ENCODE results near the gene SMOC2. TPM values are rescaled to one million over a fixed set of nuclear protein-coding genes. Genes with fewer than 3 reads are reported as not detected.

SMOC2 gene
- total and polyA plus RNA-seq, 2 donors from 2014 or later: 6.5 to 13.1 TPM

DNA sequence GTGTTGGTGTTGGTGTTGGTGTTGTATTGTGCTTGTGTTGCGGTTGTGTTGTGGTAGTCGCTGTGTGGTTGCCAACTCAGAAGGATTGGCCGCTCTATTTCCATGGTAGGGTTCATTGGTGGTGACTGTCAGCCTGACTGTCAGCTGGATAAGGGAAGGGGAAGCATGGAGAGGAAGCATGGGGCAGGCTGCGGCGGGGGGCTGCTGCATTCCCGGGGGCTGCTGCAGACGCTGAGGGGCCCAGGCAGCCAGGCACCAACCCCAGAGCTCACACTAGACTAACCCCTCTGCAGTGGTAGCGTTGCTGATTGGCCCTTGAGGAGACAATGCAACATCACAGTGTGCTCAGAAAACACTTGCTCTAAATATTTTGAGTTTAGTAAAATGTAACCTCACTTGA is 199.2 kb downstream of the SMOC2 start:
- no peaks in the 10 kb centered on the region for H3K27me3 ChIP-seq (ENCODE audit: control insufficient read depth, insufficient read depth, low read length)
- no peak overlapping the region for H3K27ac ChIP-seq (ENCODE audit: low read depth in 2 of 2, low read length in 2 of 2)
- H3K4me3 ChIP-seq (ENCODE audit: low read length in 3 of 3): no peak overlapping the region
- intact Hi-C loops (cut with DNase I): no loop called here
- TF ChIP-seq, protein P1, sequence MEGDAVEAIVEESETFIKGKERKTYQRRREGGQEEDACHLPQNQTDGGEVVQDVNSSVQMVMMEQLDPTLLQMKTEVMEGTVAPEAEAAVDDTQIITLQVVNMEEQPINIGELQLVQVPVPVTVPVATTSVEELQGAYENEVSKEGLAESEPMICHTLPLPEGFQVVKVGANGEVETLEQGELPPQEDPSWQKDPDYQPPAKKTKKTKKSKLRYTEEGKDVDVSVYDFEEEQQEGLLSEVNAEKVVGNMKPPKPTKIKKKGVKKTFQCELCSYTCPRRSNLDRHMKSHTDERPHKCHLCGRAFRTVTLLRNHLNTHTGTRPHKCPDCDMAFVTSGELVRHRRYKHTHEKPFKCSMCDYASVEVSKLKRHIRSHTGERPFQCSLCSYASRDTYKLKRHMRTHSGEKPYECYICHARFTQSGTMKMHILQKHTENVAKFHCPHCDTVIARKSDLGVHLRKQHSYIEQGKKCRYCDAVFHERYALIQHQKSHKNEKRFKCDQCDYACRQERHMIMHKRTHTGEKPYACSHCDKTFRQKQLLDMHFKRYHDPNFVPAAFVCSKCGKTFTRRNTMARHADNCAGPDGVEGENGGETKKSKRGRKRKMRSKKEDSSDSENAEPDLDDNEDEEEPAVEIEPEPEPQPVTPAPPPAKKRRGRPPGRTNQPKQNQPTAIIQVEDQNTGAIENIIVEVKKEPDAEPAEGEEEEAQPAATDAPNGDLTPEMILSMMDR (IDR thresholded peaks at IDR 0.05; ENCODE audit: borderline replicate concordance, extremely low read depth, insufficient read depth): no peak
- no peaks in the 10 kb centered on the region for H3K9me3 ChIP-seq (ENCODE audit: control insufficient read depth in 2 of 3, insufficient read depth in 1 of 3, low read length in 3 of 3)
- no peak overlapping the region for H3K9ac ChIP-seq (ENCODE audit: low read length in 3 of 3)
- DNase-seq (no peak), FAIRE-seq (no peak)
- H3K36me3 ChIP-seq (ENCODE audit: control insufficient read depth in 2 of 3, insufficient read depth in 3 of 3, low read length in 3 of 3): no peaks in the 10 kb centered on the region
- peaks cover 9 to 24% (median 9%) of the 10 kb centered on the region in 3 donors for H3K4me1 ChIP-seq (ENCODE audit: control insufficient read depth in 2 of 3, insufficient read depth in 2 of 3, low read depth in 1 of 3, low read length in 3 of 3)

DNA sequence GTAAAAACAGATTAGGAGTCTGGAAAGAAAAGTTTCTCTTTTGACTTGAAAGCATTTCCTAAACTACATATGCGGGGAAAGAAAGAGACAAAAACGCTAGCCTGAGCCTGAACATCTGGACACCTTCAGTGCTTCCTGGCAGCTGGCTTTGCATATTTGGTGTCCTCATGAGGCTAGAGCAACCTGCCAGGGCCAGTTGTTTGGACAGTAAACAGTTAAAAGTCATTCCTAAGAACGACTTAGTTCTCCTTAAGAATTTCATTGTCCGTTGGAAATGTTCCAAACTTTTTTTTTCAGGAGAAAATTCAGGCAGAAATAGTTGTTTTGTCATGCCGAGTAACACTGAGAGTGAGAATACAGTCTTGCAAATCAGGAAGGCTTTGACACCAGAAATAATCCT is 199.8 kb downstream of the SMOC2 start:
- Histone ChIP-seq H3K9me3 (ENCODE audit: control insufficient read depth in 2 of 3, insufficient read depth in 1 of 3, low read length in 3 of 3) (no peaks in the 10 kb centered on the region), H3K27ac (ENCODE audit: low read depth in 2 of 2, low read length in 2 of 2) (no peak overlapping the region), H3K4me1 (ENCODE audit: control insufficient read depth in 2 of 3, insufficient read depth in 2 of 3, low read depth in 1 of 3, low read length in 3 of 3) (peaks cover 9 to 24% (median 9%) of the 10 kb centered on the region in 3 donors), H3K27me3 (ENCODE audit: control insufficient read depth, insufficient read depth, low read length) (no peaks in the 10 kb centered on the region), H3K9ac (ENCODE audit: low read length in 3 of 3) (peak overlapping the region in 1 of 3 donors; percentile 51), H3K4me3 (ENCODE audit: low read length in 3 of 3) (peak overlapping the region in 2 of 3 donors; percentile 3 to 20), H3K36me3 (ENCODE audit: control insufficient read depth in 2 of 3, insufficient read depth in 3 of 3, low read length in 3 of 3) (no peaks in the 10 kb centered on the region)
- DNase-seq (peak in 2 of 5 donors; percentile 49 to 74), FAIRE-seq (no peak)
- intact Hi-C loops (cut with DNase I): no loop called here
- TF ChIP-seq, protein P1 (IDR thresholded peaks at IDR 0.05; ENCODE audit: borderline replicate concordance, extremely low read depth, insufficient read depth): no peak

DNA sequence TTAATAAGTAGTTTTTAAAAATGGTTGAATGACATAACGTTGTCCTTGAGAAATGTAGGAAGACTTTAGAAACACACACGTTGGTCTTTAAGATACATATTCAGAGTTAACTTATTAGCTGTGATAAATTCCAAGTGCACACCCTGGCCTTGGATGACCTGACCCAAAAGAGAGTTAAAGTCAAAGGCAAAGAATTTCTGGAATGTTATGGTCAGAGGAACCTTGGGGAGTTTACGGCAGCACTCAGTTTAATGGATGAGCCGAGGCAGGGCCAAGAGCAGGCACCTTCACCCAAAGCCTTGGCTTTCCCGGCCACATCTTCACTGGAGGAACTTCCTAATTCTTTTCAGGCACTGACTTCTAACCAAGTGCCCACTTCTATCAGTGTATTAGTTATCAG is 200.5 kb downstream of the SMOC2 start:
- peak overlapping the region in 1 of 3 donors; percentile 51 for H3K9ac ChIP-seq (ENCODE audit: low read length in 3 of 3)
- no peaks in the 10 kb centered on the region for H3K9me3 ChIP-seq (ENCODE audit: control insufficient read depth in 2 of 3, insufficient read depth in 1 of 3, low read length in 3 of 3)
- peak overlapping the region in 1 of 3 donors; percentile 20 for H3K4me3 ChIP-seq (ENCODE audit: low read length in 3 of 3)
- TF ChIP-seq, protein P1 (IDR thresholded peaks at IDR 0.05; ENCODE audit: borderline replicate concordance, extremely low read depth, insufficient read depth): no peak
- H3K4me1 ChIP-seq (ENCODE audit: control insufficient read depth in 2 of 3, insufficient read depth in 2 of 3, low read depth in 1 of 3, low read length in 3 of 3): peaks cover 5 to 20% (median 8%) of the 10 kb centered on the region in 3 donors
- intact Hi-C loops (cut with DNase I): no loop called here
- no peaks in the 10 kb centered on the region for H3K27me3 ChIP-seq (ENCODE audit: control insufficient read depth, insufficient read depth, low read length)
- no peak overlapping the region for H3K27ac ChIP-seq (ENCODE audit: low read depth in 2 of 2, low read length in 2 of 2)
- no peak for FAIRE-seq
- peak in 2 of 5 donors; percentile 49 to 73 for DNase-seq
- no peaks in the 10 kb centered on the region for H3K36me3 ChIP-seq (ENCODE audit: control insufficient read depth in 2 of 3, insufficient read depth in 3 of 3, low read length in 3 of 3)

DNA sequence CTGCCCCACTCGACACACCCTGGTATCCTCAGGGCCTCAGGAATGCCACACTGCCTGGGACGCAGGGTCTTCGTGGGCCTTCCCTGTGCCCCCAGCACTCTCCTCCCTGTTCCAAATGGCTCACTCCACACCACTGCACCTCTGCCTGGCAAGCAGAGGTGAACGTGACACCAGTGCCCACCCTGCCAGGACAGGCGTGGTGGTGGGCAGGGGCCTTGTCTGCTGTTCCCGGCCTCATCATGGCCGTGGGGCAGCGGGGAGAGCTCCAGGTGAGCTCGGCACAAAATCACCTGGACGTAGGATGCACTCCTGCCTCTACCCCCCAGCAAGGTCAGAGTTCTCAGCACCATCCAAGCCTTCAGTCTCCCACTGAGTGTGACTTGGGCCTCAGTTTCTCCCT is 202.4 kb downstream of the SMOC2 start:
- H3K27me3 ChIP-seq (ENCODE audit: control insufficient read depth, insufficient read depth, low read length): no peaks in the 10 kb centered on the region
- H3K4me3 ChIP-seq (ENCODE audit: low read length in 3 of 3): no peak overlapping the region
- no peak for FAIRE-seq
- peaks cover 3 to 25% (median 7%) of the 10 kb centered on the region in 3 donors for H3K4me1 ChIP-seq (ENCODE audit: control insufficient read depth in 2 of 3, insufficient read depth in 2 of 3, low read depth in 1 of 3, low read length in 3 of 3)
- H3K9ac ChIP-seq (ENCODE audit: low read length in 3 of 3): no peak overlapping the region
- no peak overlapping the region for H3K27ac ChIP-seq (ENCODE audit: low read depth in 2 of 2, low read length in 2 of 2)
- no peaks in the 10 kb centered on the region for H3K36me3 ChIP-seq (ENCODE audit: control insufficient read depth in 2 of 3, insufficient read depth in 3 of 3, low read length in 3 of 3)
- H3K9me3 ChIP-seq (ENCODE audit: control insufficient read depth in 2 of 3, insufficient read depth in 1 of 3, low read length in 3 of 3): no peaks in the 10 kb centered on the region
- TF ChIP-seq, protein P1 (IDR thresholded peaks at IDR 0.05; ENCODE audit: borderline replicate concordance, extremely low read depth, insufficient read depth): no peak
- intact Hi-C loops (cut with DNase I): no loop called here
- DNase-seq: no peak
